GM21528 (cell line): ENCODE data around the gene ZNF410.
A peak's percentile ranks its signal among the peaks of the same experiment; 100 is the strongest.

Experiments
- ATAC-seq: cut with Tn5 transposase; IDR thresholded peaks from one replicate; pipeline ENCODE4 v1.9.1; 2021; ENCODE audit warnings: mild to moderate bottlenecking, moderate library complexity; ENCODE audit not compliant: unreplicated experiment, low FRiP score

ZNF410 gene

DNA sequence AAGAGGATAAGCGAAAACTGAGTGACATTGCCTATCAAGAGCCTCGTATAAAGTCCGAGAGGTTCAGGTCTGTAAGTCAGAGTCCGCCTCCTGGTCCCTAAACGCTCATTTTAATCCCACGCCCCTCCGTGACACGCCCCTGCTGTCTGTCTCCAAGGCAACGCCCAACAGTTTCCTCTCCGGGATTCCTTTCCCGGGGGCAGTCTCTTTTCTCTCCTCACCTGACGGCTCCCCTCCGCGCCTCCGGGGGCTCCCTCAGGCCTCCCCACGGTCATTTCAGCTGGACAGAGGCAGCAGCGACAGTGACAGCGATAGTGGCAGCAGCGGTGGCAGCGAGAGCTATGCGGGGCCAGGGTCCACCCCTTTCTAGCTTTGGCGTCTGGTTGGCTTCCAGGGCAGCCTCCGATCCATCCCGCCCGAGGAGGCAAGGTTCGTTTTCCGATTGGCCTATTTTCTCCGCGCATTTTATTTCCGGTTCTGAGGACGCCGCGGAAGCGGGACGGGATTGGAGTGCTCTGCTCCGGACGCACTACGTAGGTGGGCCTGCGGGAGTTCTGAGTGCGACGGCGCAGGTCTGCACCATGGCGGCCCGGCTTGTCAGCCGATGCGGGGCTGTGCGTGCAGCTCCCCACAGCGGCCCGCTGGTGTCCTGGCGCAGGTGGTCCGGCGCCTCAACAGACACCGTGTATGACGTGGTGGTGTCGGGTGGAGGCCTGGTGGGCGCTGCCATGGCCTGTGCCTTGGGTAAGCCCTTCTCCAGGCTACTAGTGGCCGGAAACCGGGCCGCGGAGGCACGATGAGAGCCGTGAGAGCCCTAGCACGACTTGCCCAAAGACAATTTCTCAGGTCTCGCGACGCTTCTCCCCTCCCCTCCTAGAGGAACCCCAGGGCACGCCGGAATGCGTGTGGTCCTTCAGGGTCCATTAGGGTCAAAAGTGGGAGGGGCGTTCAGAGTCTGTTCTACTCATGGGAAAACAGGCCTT is 63.4 kb downstream of the ZNF410 start, which contains the start of the genes COQ6 and FAM161B:
COQ6 (plus strand) TSS at position 551 of the 983 bp plus-strand sequence; CDS start at position 582, 31 bp downstream.
FAM161B (minus strand) TSS at position 343 of the 983 bp plus-strand sequence; CDS start at position 275, 68 bp downstream.
- ATAC-seq = peak; percentile 94

DNA sequence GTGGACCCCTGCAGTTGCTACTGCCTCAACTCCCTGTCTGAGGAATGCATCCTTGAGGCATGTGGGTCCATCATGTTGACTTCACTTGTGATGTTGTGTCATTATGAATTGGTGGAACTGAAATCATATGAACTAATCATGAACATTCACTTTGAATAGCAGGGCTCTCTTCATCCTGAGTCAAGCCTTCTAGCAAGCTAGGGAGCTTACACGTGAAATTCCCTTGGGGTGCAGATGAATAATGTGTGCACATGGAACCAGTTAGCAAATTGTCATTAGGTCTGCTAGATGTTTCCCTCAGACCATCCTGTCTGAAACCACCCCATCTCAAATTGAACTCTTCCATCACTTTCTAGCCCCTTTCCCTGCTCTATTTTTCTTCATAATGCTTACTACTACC is 67.1 kb downstream of the ZNF410 start:
- no peak for ATAC-seq

GRCh38 chr14:73955674-73956073 is 69.0 kb downstream of the ZNF410 start:
- no peak for ATAC-seq

DNA sequence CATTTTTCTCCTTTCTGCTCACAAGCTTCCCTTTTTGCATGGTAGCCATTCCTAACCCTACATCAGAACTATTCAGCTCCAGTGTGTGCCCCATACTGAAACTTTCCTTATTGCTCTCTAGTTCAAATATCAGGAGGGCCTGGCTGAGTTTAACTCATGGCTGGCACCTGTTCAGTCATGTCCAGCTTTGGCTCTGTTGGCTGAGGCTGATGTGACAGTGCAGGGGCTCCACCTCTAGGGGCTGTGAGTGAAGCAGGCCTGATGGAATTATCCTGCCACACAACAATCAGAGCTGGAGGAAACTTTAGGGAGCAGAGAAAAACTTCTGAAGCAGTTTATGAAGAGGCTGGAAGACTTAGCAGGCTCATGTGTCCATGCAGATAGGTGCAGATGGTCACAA is 71.9 kb downstream of the ZNF410 start:
- no peak for ATAC-seq

DNA sequence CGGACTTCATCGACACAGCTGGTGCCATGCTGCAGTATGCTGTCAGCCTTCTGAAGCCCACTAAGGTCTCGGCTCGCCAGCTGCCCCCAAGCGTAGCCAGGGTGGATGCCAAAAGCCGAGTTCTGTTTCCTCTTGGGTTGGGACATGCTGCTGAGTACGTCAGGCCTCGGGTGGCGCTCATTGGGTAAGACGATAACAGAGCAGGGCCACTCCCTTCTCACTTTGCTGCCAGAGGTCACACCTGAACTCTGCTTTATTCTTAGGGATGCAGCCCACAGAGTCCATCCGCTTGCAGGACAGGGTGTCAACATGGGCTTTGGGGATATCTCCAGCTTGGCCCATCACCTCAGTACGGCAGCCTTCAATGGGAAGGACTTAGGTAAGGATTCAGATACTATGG is 74.5 kb downstream of the ZNF410 start:
- no peak for ATAC-seq

- ATAC-seq = no peak
Observed at GRCh38 chr14:73965216-73965615, 78.6 kb downstream of the ZNF410 start.

GRCh38 chr14:73968885-73969284 is 82.2 kb downstream of the ZNF410 start:
- ATAC-seq = no peak

DNA sequence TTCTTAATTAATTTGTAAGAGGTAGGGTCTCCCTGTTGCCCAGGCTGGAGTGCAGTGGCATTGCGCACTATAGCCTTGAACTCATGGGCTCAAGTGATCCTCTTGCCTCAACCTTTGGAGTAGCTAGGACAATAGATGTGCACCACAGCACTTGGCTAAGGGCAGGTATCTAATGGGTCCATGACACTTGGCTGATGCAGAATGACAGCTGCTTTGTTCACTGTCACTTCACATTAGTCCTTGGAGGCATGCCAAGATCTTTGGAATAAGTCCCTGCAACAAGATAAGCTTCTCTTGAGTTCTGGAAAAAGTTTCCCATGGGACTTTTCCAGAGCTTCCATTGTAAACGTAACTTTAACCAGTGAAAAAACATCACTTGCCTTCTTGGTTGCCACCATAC is 86.8 kb downstream of the ZNF410 start:
- ATAC-seq = no peak

DNA sequence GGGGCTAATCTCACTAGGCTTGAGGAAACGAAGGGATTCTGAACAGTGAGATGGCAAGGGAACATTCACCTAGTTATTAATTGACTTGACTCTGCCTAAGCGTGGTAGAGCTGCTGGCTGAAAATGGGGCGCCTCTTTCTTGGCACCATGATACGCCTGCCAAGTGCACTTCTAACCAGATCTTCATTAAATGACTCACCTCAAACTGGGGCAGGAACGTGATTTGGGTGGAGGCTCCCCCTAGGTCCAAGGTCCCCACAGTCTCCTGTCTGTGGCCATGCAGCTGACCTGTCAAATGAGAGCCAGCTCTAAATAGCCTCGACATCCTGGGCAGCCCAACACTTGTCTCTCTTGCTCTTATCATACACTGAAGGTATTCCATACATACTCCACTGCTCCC is 89.5 kb downstream of the ZNF410 start:
- no peak for ATAC-seq

DNA sequence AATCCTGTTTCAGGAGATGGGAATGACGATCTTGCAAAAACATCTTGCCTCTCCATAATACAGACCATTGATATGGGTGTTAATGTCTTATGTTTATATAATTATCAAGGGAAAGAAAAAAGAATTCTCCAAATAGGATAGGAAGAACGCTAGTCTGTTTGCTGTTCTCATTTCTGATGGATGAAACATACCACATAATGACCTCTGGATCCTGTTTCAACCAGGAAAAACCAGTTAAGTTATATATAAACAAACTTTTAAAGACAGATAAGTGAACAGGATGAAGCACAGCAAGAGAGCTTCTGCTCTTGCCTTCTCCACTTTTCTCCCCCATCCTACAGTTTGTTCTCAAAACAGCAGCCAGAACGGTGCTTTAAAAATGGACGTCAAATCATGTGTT is 91.2 kb downstream of the ZNF410 start:
- ATAC-seq = no peak
